OCI-LY7 (cell line): ENCODE data around the gene CIAO2B. TPM values are rescaled to one million over a fixed set of nuclear protein-coding genes. Genes with fewer than 3 reads are reported as not detected.
"Not testable (repeated sequence)": the region's sequence is repeated elsewhere in the genome, so short reads cannot be mapped to it uniquely, and the experiment has no call there.

ENCODE experiments used
- BruUV-seq: library from RNA; stranded (reverse); fragments of 400-500 nt; replicated peaks from 2 replicates; lab custom pipeline; 2021; lab: Mats Ljungman, UMichigan
- CTCF ChIA-PET: fragments of 300-600 bp; sonication (Branson Sonifier 250); formaldehyde crosslinking; loops from one replicate; lab custom pipeline; 2022; ENCODE audit warnings: antibody characterized with exemption; ENCODE audit not compliant: unreplicated experiment; lab: Charles Lee
- POLR2A ChIA-PET: fragments of 300-600 bp; sonication (Branson Sonifier 250); formaldehyde crosslinking; loops from one replicate; lab custom pipeline; 2022; ENCODE audit warnings: antibody characterized with exemption; lab: Charles Lee
- DNase-seq: peaks from one replicate; pipeline ENCODE4 v3.0.0-alpha.2; 2015; ENCODE audit warnings: low spot score
- H2AFZ ChIP-seq: fragments of 200-600 bp; sonication (generic), shearing (Covaris generic); 2 replicates; pipeline ENCODE4 v1.6.1; 2014; ENCODE audit warnings: mild to moderate bottlenecking, antibody characterized with exemption, low read length, moderate library complexity
- H3K27ac ChIP-seq: fragments of 200-600 bp; sonication (generic); 2 replicates; pipeline ENCODE4 v1.5.1; 2014; ENCODE audit warnings: mixed run types, low read depth, mild to moderate bottlenecking, moderate library complexity, low read length, inconsistent platforms; ENCODE audit not compliant: poor library complexity, severe bottlenecking
- H3K36me3 ChIP-seq: fragments of 200-600 bp; sonication (generic); 2 replicates; pipeline ENCODE4 v1.6.1; 2014; ENCODE audit warnings: mild to moderate bottlenecking, antibody characterized with exemption, low read length, moderate library complexity, mixed read lengths; ENCODE audit not compliant: insufficient read depth
- H3K4me1 ChIP-seq: fragments of 200-600 bp; sonication (generic); 2 replicates; pipeline ENCODE4 v1.5.1; 2014; ENCODE audit warnings: mild to moderate bottlenecking, low read length; ENCODE audit not compliant: insufficient read depth, poor library complexity, severe bottlenecking
- H3K4me2 ChIP-seq: fragments of 200-600 bp; sonication (generic); 2 replicates; pipeline ENCODE4 v1.6.1; 2014; ENCODE audit warnings: mild to moderate bottlenecking, low read length
- H3K4me3 ChIP-seq: fragments of 200-600 bp; sonication (generic); 2 replicates; pipeline ENCODE4 v1.5.1; 2014; ENCODE audit warnings: mild to moderate bottlenecking, low read depth, low read length; ENCODE audit not compliant: poor library complexity, severe bottlenecking
- H3K79me2 ChIP-seq: fragments of 200-600 bp; sonication (generic); 2 replicates; pipeline ENCODE4 v1.6.1; 2016; ENCODE audit warnings: low read depth, mild to moderate bottlenecking, low read length, moderate library complexity, mixed read lengths; ENCODE audit not compliant: insufficient read depth
- H3K9me2 ChIP-seq: fragments of 200-600 bp; sonication (generic); 2 replicates; pipeline ENCODE4 v1.6.1; 2016; ENCODE audit warnings: mild to moderate bottlenecking, low read length, mixed read lengths; ENCODE audit not compliant: insufficient read depth
- H3K9me3 ChIP-seq: fragments of 200-600 bp; sonication (generic); 2 replicates; pipeline ENCODE4 v1.6.1; 2014; ENCODE audit warnings: mild to moderate bottlenecking, mixed run types, low read length, mixed read lengths
- H4K20me1 ChIP-seq: fragments of 200-600 bp; sonication (generic); 2 replicates; pipeline ENCODE4 v1.6.1; 2014; ENCODE audit warnings: mild to moderate bottlenecking, antibody characterized with exemption, low read length, moderate library complexity, mixed read lengths; ENCODE audit not compliant: insufficient read depth
- CTCF ChIP-seq: fragments of 200-600 bp; sonication (generic); conservative IDR thresholded peaks from 2 replicates; pipeline ENCODE4 v1.5.1; 2014; ENCODE audit warnings: mild to moderate bottlenecking, antibody characterized with exemption, low read length, moderate library complexity, mixed read lengths
- EZH2phosphoT487 ChIP-seq: fragments of 200-600 bp; sonication (generic); IDR thresholded peaks from 2 replicates; pipeline ENCODE4 v1.6.1; 2018; ENCODE audit warnings: low read depth, borderline replicate concordance, mild to moderate bottlenecking, mixed run types, antibody characterized with exemption, low read length, moderate library complexity, mixed read lengths
- intact Hi-C: fragments of 100-400 bp; cut with micrococcal nuclease; formaldehyde crosslinking; loops from one replicate; pipeline ENCODE4 v1.10.0; 2022; ENCODE audit not compliant: unreplicated experiment
- total RNA-seq, 2 experiments: library from RNA; depleted of rRNA in 1 of 2; stranded (reverse); fragments of >200 nt in 1 of 2; shearing (Covaris generic) in 1 of 2; gene quantifications; 2 replicates each; pipeline ENCODE4 v1.2.3, GENCODE V29; 2014 to 2022

Gene CIAO2B
- total RNA-seq, 2 experiments from 2014 or later: 76.4 to 133 TPM

DNA sequence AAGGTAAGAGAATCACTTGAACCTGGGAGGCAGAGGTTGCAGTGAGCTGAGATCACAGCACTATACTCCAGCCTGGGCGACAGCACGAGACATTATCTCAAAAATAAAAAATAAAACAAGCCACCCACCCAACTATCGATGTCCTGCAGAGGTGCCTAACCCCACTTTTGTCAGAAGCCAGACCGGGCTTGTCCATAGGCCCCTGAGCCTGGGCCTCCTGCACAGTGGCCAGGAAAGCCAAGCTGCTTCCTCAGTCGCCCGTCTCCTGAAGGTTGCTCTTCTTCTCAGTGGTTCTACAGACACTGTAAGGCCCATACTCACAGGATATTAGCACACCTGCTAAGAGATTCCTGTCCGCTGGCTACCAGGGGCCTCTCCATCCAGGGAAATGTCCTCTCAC is 12.3 kb upstream of the CIAO2B start:
- no peaks in the 10 kb centered on the region for H3K9me2 ChIP-seq
- H3K9me3 ChIP-seq: no peaks in the 10 kb centered on the region
- no peak overlapping the region for H3K27ac ChIP-seq
- no TSS peak for BruUV-seq
- TF ChIP-seq CTCF (no peak), EZH2phosphoT487 (no peak)
- POLR2A ChIA-PET: no interaction called here
- no peak for DNase-seq
- H3K36me3 ChIP-seq: peaks cover 6% of the 10 kb centered on the region; the same call in 1 of the 2 replicates
- H3K79me2 ChIP-seq: no peaks in the 10 kb centered on the region
- H3K4me2 ChIP-seq: no peak overlapping the region
- peaks cover 5% of the 10 kb centered on the region for H3K4me1 ChIP-seq
- CTCF ChIA-PET: interaction anchor here (0.6 kb wide), 1 partner anchor 1305 kb away, joined by 3 read pairs; no protein-coding TSS in a partner anchor
- H4K20me1 ChIP-seq: no peaks in the 10 kb centered on the region
- H3K4me3 ChIP-seq: no peak overlapping the region
- no peak overlapping the region for H2AFZ ChIP-seq
- intact Hi-C loops: no loop called here

DNA sequence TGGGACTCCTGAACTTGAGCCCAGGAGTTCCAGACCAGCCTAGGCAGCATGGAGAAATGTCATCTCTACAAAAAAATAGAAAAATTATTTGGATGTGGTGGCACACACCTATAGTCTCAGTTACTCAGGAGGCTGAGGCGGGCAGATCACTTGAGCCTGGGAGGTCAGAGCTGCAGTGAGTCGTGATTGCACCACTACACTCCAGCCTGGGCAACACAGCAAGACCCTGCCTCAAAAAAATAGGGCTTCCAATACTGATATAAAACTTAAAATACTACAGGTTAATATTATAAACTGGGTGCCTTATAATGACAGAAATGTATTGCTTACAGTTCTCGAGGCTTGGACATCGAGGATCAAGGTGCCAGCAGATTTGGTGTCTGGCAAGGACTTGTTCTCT is 11.7 kb upstream of the CIAO2B start:
- BruUV-seq: no TSS peak
- CTCF ChIA-PET: interaction anchor here (0.6 kb wide), 1 partner anchor 1305 kb away, joined by 3 read pairs; no protein-coding TSS in a partner anchor
- intact Hi-C loops: no loop called here

GRCh38 chr16:66944971-66945370 is 10.8 kb upstream of the CIAO2B start:
- H3K4me1 ChIP-seq, BruUV-seq, DNase-seq, H3K9me3 ChIP-seq, H4K20me1 ChIP-seq, intact Hi-C loops, H3K4me3 ChIP-seq, H3K4me2 ChIP-seq, CTCF ChIA-PET, H2AFZ ChIP-seq, H3K9me2 ChIP-seq, H3K27ac ChIP-seq, H3K79me2 ChIP-seq, POLR2A ChIA-PET: not testable (repeated sequence)
- peaks cover 21% of the 10 kb centered on the region; the same call in 1 of the 2 replicates for H3K36me3 ChIP-seq

More for the DNA sequence above, 11.7 kb upstream of the CIAO2B start:
- H3K36me3 ChIP-seq: peaks cover 12% of the 10 kb centered on the region; the same call in 1 of the 2 replicates
- H4K20me1 ChIP-seq: no peaks in the 10 kb centered on the region
- POLR2A ChIA-PET: no interaction called here
- no peak overlapping the region for H3K27ac ChIP-seq
- TF ChIP-seq CTCF (no peak), EZH2phosphoT487 (no peak)
- no peaks in the 10 kb centered on the region for H3K79me2 ChIP-seq
- no peak overlapping the region for H3K4me2 ChIP-seq
- no peaks in the 10 kb centered on the region for H3K9me3 ChIP-seq
- H3K9me2 ChIP-seq: no peaks in the 10 kb centered on the region
- no peak overlapping the region for H3K4me3 ChIP-seq
- DNase-seq: no peak
- no peak overlapping the region for H2AFZ ChIP-seq
- peaks cover 5% of the 10 kb centered on the region for H3K4me1 ChIP-seq
